GM19023 (cell line): Measurements from ENCODE around the gene TREML4.
"Not testable (repeated sequence)": the region's sequence is repeated elsewhere in the genome, so short reads cannot be mapped to it uniquely, and the experiment has no call there.

Experiments used
- ATAC-seq: cut with Tn5 transposase; IDR thresholded peaks from one replicate; pipeline ENCODE4 v1.9.1; 2021; ENCODE audit warnings: mild to moderate bottlenecking, moderate library complexity; ENCODE audit not compliant: unreplicated experiment

Gene TREML4

GRCh38 chr6:41201764-41202173, 26.4 kb upstream of the TREML4 start:
- ATAC-seq: no peak

GRCh38 chr6:41204156-41204555, 24.0 kb upstream of the TREML4 start:
- no peak for ATAC-seq

- no peak for ATAC-seq
Measured at GRCh38 chr6:41208439-41209106, 19.6 kb upstream of the TREML4 start.

- ATAC-seq: no peak
Measured at GRCh38 chr6:41209547-41210320, 18.4 kb upstream of the TREML4 start.

DNA sequence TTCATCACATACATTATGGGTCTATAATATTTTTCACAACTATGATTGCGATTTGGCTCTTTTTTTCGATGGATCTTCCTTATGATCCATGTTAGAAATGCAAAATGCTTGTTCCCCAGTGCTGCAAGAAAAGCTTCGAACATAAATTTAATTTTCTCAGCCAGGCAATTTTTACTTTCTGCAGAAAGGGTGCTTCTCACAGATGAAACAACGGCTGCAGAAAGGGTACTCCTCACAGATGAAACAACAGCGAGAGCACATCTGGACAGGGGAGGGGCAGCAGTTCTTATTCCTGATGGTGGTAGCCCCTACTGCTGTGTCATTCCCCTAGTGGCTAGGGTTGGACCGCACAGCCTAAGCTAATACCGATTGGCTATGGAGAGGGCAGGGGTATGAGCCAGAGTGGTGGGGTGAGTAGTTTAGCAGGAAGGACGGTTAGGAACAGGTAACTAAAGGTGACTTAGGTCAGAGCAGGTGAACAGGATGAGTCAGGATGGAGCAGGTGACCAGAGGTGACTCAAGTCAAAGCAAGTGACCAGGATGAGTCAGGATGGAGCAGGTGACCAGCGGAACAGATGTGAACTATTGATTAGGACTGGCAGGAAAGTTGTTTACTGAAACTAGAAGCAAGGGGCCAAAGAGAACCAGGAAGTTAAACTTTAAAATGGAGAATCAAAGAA, 13.4 kb upstream of the TREML4 start:
- no peak for ATAC-seq

DNA sequence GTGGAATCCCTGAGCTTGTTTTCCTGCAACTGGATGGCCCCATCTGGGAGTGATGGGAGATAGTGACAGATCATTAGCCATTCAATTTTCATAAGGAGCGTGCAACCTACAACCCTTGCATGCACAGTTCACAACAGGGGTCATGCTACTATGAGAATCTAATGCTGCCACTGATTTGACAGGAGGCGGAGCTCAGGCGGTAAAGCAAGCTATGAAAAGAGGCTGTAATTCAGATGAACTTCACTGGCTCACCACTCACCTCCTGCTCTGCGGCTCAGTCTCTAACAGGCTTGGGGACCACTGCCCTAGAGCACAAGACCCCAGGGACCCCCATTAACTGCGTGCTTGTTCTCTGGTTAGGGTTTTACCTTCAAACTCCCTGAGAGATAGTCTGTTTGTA, 12.4 kb upstream of the TREML4 start:
- no peak for ATAC-seq

DNA sequence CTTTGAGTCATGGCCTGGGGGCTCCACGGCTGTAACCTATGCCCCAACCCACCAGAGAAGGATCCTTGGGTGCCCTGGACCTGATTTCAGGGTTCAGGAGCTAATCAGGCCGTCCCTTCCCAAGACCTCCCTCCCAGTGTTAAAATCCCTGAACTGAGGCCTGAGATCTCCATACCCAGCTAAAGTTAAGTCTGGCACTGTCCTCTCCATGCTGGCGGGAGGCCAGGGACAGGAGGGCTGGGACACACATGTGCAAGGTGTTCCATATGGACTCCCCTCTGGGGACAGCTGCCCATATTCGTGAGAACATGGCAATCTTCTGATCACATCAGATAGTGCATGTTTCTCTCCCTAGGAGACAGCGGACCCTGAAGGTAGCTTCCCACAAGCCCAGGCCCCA, 11.5 kb upstream of the TREML4 start:
- ATAC-seq: no peak

GRCh38 chr6:41222045-41222444, 6.1 kb upstream of the TREML4 start:
- no peak for ATAC-seq

DNA sequence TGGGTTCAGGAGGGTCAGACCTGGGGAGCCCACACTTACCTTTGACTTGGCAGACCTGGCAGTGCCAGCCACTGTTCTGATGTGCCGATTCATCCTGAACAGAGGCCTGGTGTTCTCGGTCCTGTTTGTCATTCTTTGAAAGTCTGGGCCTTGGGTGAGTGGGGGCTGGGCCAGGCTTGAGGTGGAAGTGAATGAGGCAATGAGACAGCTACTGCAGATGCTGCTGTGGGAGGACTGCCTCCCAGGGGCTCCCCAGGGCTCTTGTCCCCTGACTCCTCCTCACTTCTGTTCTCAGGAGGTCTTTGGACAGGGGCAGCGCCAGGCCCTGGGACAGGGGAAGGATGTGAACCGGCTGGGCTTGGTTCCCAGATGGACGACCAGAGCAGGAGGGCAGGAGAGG, 5.6 kb upstream of the TREML4 start:
- no peak for ATAC-seq

- ATAC-seq: no peak
Measured at GRCh38 chr6:41224800-41225199, 3.3 kb upstream of the TREML4 start.

DNA sequence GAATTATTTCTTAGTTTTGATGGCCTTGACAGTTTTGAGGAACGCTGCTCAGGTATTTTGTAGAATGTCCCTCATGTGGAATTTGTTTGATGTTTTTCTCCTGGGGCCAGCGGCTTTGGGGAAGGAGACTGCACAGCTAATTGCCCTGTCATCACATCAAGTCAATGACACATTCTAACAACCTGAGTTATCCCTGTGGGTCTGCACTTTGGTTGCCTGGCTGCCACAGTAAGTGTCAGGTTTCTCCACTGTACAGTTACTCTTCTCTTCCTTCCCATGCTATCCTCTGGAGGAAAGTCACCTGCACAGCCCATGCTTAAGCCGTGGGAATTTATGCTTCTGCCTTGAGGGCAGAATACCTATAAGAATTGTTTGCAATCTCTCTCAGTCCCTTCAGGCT, 1.4 kb upstream of the TREML4 start:
- ATAC-seq: no peak

GRCh38 chr6:41228616-41229015, 467 bp downstream of the TREML4 start:
- ATAC-seq: no peak

GRCh38 chr6:41229721-41230120, 1.6 kb downstream of the TREML4 start:
- ATAC-seq: no peak

GRCh38 chr6:41231246-41231645, 3.1 kb downstream of the TREML4 start:
- ATAC-seq: no peak

GRCh38 chr6:41232667-41233066, 4.5 kb downstream of the TREML4 start:
- no peak for ATAC-seq

- no peak for ATAC-seq
Measured at GRCh38 chr6:41236276-41236675, 8.1 kb downstream of the TREML4 start.

DNA sequence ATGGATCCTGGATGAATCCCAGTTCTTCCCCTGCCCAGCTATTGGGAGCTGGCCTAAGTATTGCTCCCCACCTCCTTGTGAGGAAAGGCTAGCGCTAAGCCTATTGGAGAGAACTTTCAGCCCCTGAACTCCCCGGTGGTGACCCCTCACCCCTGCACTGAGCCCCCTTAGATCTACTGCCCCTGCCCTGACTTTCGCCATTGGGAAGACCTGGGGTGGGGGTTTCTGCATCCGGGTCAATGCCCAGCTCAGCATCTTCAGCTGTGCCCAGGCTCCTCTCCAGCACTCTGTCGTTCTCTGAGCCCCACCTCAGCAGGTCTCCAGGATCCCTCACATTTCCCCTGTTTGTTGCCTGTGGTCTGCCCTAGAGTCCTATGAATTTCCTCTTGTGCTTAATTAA, 9.0 kb downstream of the TREML4 start:
- no peak for ATAC-seq

GRCh38 chr6:41239467-41240159, 11.5 kb downstream of the TREML4 start:
- no peak for ATAC-seq

GRCh38 chr6:41246529-41246928, 18.4 kb downstream of the TREML4 start:
- not testable (repeated sequence) for ATAC-seq

DNA sequence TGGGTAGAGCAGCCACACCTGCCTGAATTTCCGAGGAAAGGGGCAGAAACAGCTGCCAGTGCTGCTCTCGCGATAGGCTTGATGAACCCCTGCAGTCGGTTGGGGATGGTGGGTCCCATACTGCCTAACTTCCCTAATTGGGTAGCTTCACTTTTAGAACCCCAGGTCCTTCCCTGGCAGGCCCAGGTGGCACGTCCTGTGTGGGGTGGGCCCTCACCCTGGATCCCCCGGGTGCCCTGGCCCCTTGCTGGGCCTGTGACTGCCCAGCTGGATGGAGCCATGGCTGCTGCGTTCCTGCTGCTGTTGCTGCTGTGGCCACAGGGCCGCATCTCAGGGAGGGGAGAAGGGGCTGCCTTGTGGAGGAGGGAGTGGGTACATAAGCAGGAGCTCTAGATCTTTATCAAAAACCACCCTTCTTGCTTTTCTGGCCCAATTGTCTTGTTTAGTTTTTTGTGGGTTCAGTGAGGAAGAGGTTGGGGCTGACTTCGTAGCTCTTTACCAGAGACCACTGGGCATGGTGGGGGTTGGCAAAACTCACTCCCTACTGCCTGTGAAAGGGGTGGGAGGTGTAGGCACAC, 19.2 kb downstream of the TREML4 start:
- ATAC-seq: no peak
